Keratinocyte (primary cell): ENCODE measurements around the gene RNF113A. TPM values are rescaled to one million over a fixed set of nuclear protein-coding genes. Genes with fewer than 3 reads are reported as not detected.

Experiments used
- DNase-seq: peaks from one replicate; pipeline ENCODE4 v3.0.0-alpha.2; 2011; ENCODE audit warnings: low read depth, missing footprints, low spot score
- FAIRE-seq: peaks from 2 replicates; lab custom pipeline; 2011; peaks lifted over from hg19 to GRCh38; lab: Jason Lieb, UNC
- H2AFZ ChIP-seq: 2 replicates; pipeline ENCODE4 v1.6.0; 2012; ENCODE audit warnings: low read length, control low read depth, inconsistent platforms; ENCODE audit not compliant: control insufficient read depth
- H3K27ac ChIP-seq: 2 replicates; pipeline ENCODE4 v1.5.1; 2011; ENCODE audit warnings: low read length; ENCODE audit not compliant: control insufficient read depth, insufficient read depth
- H3K27me3 ChIP-seq: 3 replicates; pipeline ENCODE4 v1.6.0; 2011; ENCODE audit warnings: low read length; ENCODE audit not compliant: control insufficient read depth, insufficient read depth; ENCODE audit errors: extremely low read depth
- H3K36me3 ChIP-seq, 2 experiments: 2 replicates in 1 of 2; 3 replicates in 1 of 2; pipeline ENCODE4 v1.5.1; 2011; ENCODE audit warnings: low read length in 2 of 2, mild to moderate bottlenecking in 1 of 2; ENCODE audit not compliant: control insufficient read depth in 2 of 2, insufficient read depth in 2 of 2; ENCODE audit errors: extremely low read depth in 1 of 2
- H3K4me1 ChIP-seq: 3 replicates; pipeline ENCODE4 v1.5.1; 2011; ENCODE audit warnings: low read length; ENCODE audit not compliant: control insufficient read depth, insufficient read depth; ENCODE audit errors: extremely low read depth
- H3K4me2 ChIP-seq: 3 replicates; pipeline ENCODE4 v1.6.0; 2011; ENCODE audit warnings: low read depth, low read length; ENCODE audit not compliant: control insufficient read depth, insufficient read depth; ENCODE audit errors: extremely low read depth
- H3K4me3 ChIP-seq, 3 experiments: fragments of 200-600 bp in 1 of 3; sonication (generic) in 1 of 3; 2 replicates in 2 of 3; 3 replicates in 1 of 3; pipeline ENCODE4 v1.5.1; 2011 to 2016; ENCODE audit warnings: low read length in 3 of 3, mild to moderate bottlenecking in 3 of 3, control low read depth in 2 of 3, inconsistent platforms in 1 of 3, low read depth in 1 of 3, mixed read lengths in 1 of 3, mixed run types in 1 of 3, moderate library complexity in 1 of 3; ENCODE audit not compliant: control insufficient read depth in 2 of 3, insufficient read depth in 2 of 3; ENCODE audit errors: extremely low read depth in 1 of 3
- H3K79me2 ChIP-seq: 2 replicates; pipeline ENCODE4 v1.6.0; 2012; ENCODE audit warnings: low read length; ENCODE audit not compliant: control insufficient read depth, insufficient read depth
- H3K9ac ChIP-seq: 3 replicates; pipeline ENCODE4 v1.6.0; 2011; ENCODE audit warnings: low read length; ENCODE audit not compliant: control insufficient read depth, insufficient read depth; ENCODE audit errors: extremely low read depth
- H3K9me1 ChIP-seq: 3 replicates; pipeline ENCODE4 v1.6.0; 2011; ENCODE audit warnings: low read length; ENCODE audit not compliant: control insufficient read depth, insufficient read depth; ENCODE audit errors: extremely low read depth
- H3K9me3 ChIP-seq: 2 replicates; pipeline ENCODE4 v1.5.1; 2012; ENCODE audit warnings: low read depth, low read length; ENCODE audit not compliant: control insufficient read depth
- H4K20me1 ChIP-seq: 3 replicates; pipeline ENCODE4 v1.6.0; 2011; ENCODE audit warnings: low read length; ENCODE audit not compliant: control insufficient read depth, insufficient read depth; ENCODE audit errors: extremely low read depth
- EZH2 ChIP-seq: IDR thresholded peaks from one replicate; pipeline ENCODE4 v1.6.1; 2012; ENCODE audit warnings: inconsistent platforms, mild to moderate bottlenecking, low read length, moderate library complexity
- dilution Hi-C: fragments of 300-500 bp; cut with MboI; formaldehyde crosslinking; loops from one replicate; pipeline ENCODE4 v1.7.0; 2020; ENCODE audit warnings: low sequenced_read_pairs; ENCODE audit not compliant: extremely low pct_ligation_motif_present
- polyA plus RNA-seq, 5 experiments: library from polyadenylated mRNA; depleted of rRNA in 3 of 5; stranded (reverse) in 3 of 5; stranded (forward) in 1 of 5; unstranded in 1 of 5; fragments of >200 nt; gene quantifications; 1 replicate in 1 of 5; 2 replicates in 3 of 5; 3 replicates in 1 of 5; pipeline versions ENCODE4 v1.2.1 to v1.2.3, GENCODE V29; 2011 to 2012; ENCODE audit warnings: missing spikeins in 2 of 5, low read depth in 1 of 5, low replicate concordance in 1 of 5
- TF ChIP-seq, protein P1 (sequence below), 3 experiments: IDR thresholded peaks in 1 of 3; conservative IDR thresholded peaks in 1 of 3; optimal IDR thresholded peaks in 1 of 3; 2 replicates in 2 of 3; 3 replicates in 1 of 3; pipeline versions ENCODE3 to v1.5.1; 2011; ENCODE audit warnings: low read length in 3 of 3, mild to moderate bottlenecking in 3 of 3, moderate library complexity in 2 of 3, control low read depth in 1 of 3, inconsistent platforms in 1 of 3; ENCODE audit not compliant: insufficient read depth in 2 of 3; ENCODE audit errors: extremely low read depth in 1 of 3

The RNF113A gene
- polyA plus RNA-seq, 1 donor (not counting 4 experiments of a cell fraction or from before 2014, with no cell fraction given): 10.5 TPM

DNA sequence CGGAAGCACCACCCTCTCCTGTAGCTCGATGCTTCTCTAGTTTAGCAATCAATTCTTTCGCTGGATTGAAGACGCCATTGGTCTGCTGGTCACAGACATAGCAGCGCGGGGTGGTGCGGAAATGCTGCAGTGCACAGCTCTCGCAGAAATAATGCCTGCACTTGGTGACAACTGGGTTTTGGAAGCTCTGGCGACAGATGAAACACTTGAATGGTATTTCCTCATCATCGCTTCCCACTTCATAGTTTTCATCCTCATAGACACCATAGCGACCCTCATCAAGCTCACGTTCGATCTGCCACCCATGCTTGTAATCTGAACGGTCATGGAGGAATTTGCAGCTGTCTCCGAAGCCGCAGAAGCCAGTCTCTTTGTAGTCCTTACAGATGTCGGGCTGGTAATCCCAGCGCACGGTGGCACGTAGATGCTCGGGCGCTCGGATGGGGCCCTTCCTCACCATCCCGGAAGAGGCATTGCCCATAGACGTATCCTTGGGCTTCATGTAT, 854 bp downstream of the RNF113A start:
- Histone ChIP-seq H3K36me3 (no peaks in the 10 kb centered on the region), H3K9me3 (no peaks in the 10 kb centered on the region), H3K27me3 (no peaks in the 10 kb centered on the region), H3K79me2 (peaks cover 29% of the 10 kb centered on the region), H3K4me3 (peak overlapping the region; percentile 51 to 66 (median 59)), H3K4me2 (peak overlapping the region; percentile 74), H2AFZ (peak overlapping the region; percentile 27), H3K9me1 (no peaks in the 10 kb centered on the region), H4K20me1 (no peaks in the 10 kb centered on the region), H3K27ac (peak overlapping the region; percentile 90), H3K4me1 (no peaks in the 10 kb centered on the region), H3K9ac (peak overlapping the region; percentile 92)
- no peak for TF ChIP-seq EZH2
- TF ChIP-seq, protein P1, sequence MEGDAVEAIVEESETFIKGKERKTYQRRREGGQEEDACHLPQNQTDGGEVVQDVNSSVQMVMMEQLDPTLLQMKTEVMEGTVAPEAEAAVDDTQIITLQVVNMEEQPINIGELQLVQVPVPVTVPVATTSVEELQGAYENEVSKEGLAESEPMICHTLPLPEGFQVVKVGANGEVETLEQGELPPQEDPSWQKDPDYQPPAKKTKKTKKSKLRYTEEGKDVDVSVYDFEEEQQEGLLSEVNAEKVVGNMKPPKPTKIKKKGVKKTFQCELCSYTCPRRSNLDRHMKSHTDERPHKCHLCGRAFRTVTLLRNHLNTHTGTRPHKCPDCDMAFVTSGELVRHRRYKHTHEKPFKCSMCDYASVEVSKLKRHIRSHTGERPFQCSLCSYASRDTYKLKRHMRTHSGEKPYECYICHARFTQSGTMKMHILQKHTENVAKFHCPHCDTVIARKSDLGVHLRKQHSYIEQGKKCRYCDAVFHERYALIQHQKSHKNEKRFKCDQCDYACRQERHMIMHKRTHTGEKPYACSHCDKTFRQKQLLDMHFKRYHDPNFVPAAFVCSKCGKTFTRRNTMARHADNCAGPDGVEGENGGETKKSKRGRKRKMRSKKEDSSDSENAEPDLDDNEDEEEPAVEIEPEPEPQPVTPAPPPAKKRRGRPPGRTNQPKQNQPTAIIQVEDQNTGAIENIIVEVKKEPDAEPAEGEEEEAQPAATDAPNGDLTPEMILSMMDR (optimal IDR thresholded peaks at IDR 0.05 in 1 of 3, IDR thresholded peaks at IDR 0.05 in 1 of 3, conservative IDR thresholded peaks at IDR 0.05 in 1 of 3; ENCODE audit: extremely low read depth in 1 of 3, insufficient read depth in 2 of 3, low read length in 3 of 3): no peak
- DNase-seq (no peak), FAIRE-seq (no peak)
- dilution Hi-C loops: no loop called here

DNA sequence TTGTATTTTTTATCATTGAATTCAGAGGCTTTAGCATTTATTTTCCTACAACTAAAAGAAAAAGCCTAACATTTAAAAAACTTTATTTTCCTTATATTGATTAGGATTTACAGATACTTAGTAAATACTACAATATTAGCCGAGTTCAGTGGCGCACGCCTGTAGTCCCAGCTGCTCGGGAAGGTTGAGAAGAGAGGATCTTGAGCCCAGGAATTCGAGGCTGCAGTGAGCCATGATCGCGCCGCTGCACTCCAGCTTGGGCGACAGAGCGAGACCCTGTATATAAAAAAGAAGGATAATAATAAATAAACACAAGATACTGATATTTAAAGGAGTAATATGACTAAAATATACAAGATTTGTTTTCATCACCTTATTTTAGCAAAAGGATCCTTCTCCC, 18.1 kb downstream of the RNF113A start:
- H3K36me3 ChIP-seq: no peaks in the 10 kb centered on the region
- no peak for TF ChIP-seq EZH2
- TF ChIP-seq, protein P1 (optimal IDR thresholded peaks at IDR 0.05 in 1 of 3, IDR thresholded peaks at IDR 0.05 in 1 of 3, conservative IDR thresholded peaks at IDR 0.05 in 1 of 3; ENCODE audit: extremely low read depth in 1 of 3, insufficient read depth in 2 of 3, low read length in 3 of 3): no peak
- H3K9me1 ChIP-seq: no peaks in the 10 kb centered on the region
- dilution Hi-C loops: no loop called here
- H2AFZ ChIP-seq: peak overlapping the region; percentile 83
- peaks cover 10% of the 10 kb centered on the region for H3K79me2 ChIP-seq
- H3K27me3 ChIP-seq: no peaks in the 10 kb centered on the region
- no peaks in the 10 kb centered on the region for H3K9me3 ChIP-seq
- H3K27ac ChIP-seq: peak overlapping the region; percentile 49
- H3K4me1 ChIP-seq: no peaks in the 10 kb centered on the region
- peak overlapping the region; percentile 32 to 75 (median 65) for H3K4me3 ChIP-seq
- peak overlapping the region; percentile 67 for H3K4me2 ChIP-seq
- H3K9ac ChIP-seq: peak overlapping the region; percentile 56
- DNase-seq (no peak), FAIRE-seq (no peak)
- no peaks in the 10 kb centered on the region for H4K20me1 ChIP-seq
